Cardiac fibroblast (primary cell): ENCODE results near the gene FRMD4A.
A peak's percentile ranks its signal among the peaks of the same experiment; 100 is the strongest.

Source experiments
- DNase-seq, 2 donors: peaks; one replicate each; pipeline versions ENCODE4 v3.0.0 to v3.0.0-alpha.2; 2010; ENCODE audit warnings: low read depth in 2 of 2
- H3K4me3 ChIP-seq, 2 donors: replicated peaks in 1 of 2; 1 replicate in 1 of 2; 2 replicates in 1 of 2; pipeline ENCODE4 v1.5.1; 2011; ENCODE audit warnings: low read depth in 2 of 2, low read length in 2 of 2, mild to moderate bottlenecking in 2 of 2, moderate library complexity in 1 of 2
- TF ChIP-seq, protein P1 (sequence below): IDR thresholded peaks from one replicate; pipeline ENCODE4 v1.5.1; 2011; ENCODE audit warnings: low read depth, mild to moderate bottlenecking, low read length, inconsistent platforms

Gene FRMD4A

DNA sequence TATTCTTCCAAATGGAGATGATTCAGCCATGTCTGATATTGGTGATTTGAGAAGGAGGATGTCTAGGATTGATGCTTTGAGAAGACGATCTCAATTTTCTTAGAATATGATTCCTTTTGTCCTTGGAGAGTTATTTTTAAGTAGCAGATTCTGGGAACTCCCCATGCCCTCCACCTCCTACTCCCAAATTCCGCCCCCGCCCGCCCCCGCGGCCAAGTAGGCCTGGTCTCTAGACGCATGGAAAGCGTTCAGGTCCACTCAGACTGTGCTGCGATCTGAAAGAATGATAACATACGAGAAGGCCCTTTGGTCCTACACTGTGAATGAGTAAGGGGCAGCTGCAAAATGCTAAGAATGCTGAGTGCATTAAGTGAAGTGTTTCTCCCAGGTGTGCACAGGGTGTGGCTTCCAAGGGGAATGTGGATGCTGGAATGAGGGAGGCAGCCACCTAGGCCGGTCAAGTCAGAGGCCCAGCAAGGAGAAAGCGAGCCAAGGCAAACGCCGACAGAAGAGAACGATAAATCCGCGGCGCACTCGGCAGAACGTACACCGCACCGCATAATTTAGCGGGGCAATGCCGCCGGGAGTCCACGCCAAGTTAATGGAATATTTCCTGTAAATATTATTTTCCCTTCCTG, 601.7 kb downstream of the FRMD4A start:
- no peak for DNase-seq
- H3K4me3 ChIP-seq: no peak overlapping the region
- TF ChIP-seq, protein P1, sequence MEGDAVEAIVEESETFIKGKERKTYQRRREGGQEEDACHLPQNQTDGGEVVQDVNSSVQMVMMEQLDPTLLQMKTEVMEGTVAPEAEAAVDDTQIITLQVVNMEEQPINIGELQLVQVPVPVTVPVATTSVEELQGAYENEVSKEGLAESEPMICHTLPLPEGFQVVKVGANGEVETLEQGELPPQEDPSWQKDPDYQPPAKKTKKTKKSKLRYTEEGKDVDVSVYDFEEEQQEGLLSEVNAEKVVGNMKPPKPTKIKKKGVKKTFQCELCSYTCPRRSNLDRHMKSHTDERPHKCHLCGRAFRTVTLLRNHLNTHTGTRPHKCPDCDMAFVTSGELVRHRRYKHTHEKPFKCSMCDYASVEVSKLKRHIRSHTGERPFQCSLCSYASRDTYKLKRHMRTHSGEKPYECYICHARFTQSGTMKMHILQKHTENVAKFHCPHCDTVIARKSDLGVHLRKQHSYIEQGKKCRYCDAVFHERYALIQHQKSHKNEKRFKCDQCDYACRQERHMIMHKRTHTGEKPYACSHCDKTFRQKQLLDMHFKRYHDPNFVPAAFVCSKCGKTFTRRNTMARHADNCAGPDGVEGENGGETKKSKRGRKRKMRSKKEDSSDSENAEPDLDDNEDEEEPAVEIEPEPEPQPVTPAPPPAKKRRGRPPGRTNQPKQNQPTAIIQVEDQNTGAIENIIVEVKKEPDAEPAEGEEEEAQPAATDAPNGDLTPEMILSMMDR: no peak

DNA sequence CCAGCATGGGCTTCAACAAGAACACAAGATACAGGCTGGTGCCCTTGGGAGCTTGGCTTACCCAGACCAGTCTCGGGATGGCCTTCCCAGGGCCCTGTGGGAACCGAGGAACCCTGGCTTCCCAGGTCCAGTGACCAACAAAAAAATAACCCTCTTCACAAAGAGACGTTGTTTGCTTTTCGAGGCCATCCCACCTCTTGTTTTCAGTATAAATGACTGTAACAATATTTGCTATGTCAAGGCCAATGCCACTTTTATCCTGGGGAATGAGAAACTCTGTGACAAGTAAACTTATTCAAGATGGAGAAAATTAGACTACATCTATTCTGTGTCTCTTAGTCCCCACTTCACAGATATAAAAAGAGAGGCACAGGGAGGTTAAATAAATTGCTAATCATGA, 605.1 kb downstream of the FRMD4A start:
- TF ChIP-seq, protein P1: no peak
- no peak for DNase-seq
- H3K4me3 ChIP-seq: no peak overlapping the region

DNA sequence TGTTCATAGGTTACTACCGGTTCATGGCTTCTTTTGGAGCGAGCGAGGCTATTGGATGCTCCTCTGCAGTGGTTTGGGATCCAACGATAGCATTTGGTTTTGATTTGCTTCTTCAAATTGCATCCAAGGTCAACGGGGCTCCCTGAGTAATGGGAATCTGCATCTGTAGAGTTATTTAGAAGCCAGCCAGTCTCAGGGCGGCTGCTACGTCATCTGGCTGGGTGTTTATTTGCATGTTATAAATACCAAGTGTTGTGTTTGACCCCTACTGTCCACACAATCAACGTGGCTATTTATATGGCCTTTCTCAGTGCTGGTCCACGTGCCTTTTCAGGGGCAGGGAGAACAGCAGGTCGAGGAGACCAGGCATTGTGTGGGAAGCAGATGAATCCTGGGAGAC, 606.2 kb downstream of the FRMD4A start:
- TF ChIP-seq, protein P1: no peak
- no peak overlapping the region for H3K4me3 ChIP-seq
- DNase-seq: no peak

DNA sequence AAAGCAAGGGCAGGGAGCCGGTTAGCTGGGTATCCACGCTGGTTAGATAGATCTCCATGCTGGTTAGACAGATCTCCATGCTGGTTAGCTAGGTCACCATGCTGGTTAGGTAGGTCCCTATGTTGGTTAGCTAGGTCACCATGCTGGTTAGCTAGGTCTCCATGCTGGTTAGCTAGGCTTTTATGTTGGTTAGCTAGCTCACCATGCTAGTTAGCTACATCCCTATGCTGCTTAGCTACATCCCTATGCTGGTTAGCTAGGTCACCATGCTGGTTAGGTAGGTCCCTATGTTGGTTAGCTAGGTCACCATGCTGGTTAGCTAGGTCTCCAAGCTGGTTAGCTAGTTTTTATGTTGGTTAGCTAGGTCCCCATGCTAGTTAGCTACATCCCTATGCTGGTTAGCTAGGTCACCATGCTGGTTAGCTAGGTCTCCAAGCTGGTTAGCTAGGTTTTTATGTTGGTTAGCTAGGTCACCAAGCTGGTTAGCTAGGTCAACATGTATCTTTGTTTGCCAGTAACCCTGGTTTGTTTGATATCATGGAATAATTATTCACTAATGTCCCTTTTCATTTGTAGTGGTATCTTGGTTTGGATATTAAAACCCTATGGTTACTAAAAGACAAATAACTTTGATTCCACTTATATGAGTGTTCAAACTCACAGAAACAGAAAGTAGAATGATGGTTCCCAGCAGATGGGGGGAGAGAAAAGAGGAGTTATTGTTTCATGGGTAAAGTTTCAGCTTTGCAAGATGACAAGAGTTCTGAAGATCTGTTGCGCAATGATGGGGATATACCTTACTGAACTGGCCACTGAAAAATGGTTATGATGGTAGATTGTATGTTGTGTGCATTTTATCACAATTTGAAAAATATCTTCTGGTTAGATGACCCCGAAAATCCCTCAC, 607.7 kb downstream of the FRMD4A start:
- H3K4me3 ChIP-seq: no peak overlapping the region
- peak in 1 of 2 donors; percentile 39 for DNase-seq
- TF ChIP-seq, protein P1: no peak

DNA sequence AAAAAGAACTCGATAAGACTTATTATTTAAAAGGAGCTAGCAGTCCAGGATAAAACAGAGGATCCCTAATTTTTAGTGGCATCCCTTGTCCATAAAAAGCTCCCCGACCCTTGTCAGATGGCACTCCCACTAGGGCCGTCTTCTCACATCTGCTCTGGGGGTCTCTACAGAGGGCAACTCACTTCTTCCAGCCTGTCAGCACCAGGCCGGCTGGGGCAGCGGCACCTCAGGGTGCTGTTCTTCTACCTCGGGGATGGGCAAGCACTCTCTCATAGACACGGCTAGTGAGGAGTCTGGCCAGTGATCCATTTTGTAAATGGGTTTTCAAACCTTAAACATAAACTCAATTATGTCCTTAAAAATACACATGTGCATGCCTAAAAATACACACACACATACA, 609.2 kb downstream of the FRMD4A start:
- no peak overlapping the region for H3K4me3 ChIP-seq
- no peak for DNase-seq

DNA sequence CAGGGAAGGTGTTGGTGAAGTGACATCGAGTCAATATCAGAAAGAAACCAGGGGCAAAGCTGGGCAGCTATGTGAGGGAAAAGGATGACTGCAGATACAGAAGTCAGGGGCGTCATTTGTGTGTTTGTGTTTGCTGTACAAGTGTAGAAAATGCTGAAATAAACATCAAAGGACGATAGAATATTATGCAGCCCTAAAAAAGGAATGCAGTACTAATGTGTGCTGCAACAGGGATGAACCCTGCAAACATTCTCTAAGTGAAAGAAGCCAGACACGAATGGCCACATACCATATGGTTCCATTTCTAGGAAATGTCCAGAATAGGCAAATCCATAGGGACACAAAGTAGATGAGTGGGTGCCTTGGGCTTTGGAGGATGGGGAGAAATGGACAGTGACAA, 610.0 kb downstream of the FRMD4A start:
- DNase-seq: no peak
- TF ChIP-seq, protein P1: no peak
- H3K4me3 ChIP-seq: no peak overlapping the region

More for the DNA sequence above, 609.2 kb downstream of the FRMD4A start:
- TF ChIP-seq, protein P1: no peak
